Erythroblast (primary cell): ENCODE results near the gene CMTM5.

Experiments
- GATA1 ChIP-seq: IDR thresholded peaks from 2 replicates; pipeline ENCODE4 v1.6.1; 2011; ENCODE audit warnings: low read depth, mild to moderate bottlenecking, control low read depth, low read length, moderate library complexity
- POLR2A ChIP-seq: IDR thresholded peaks from 2 replicates; pipeline ENCODE4 v1.6.1; 2011; ENCODE audit warnings: mild to moderate bottlenecking, low read length

GRCh38 chr14:23428686-23429495 is 52.0 kb downstream of the CMTM5 start:
- TF ChIP-seq POLR2A (no peak), GATA1 (no peak)
